C4-2B (cell line): ENCODE data around the gene MTM1.

Experiments
- CTCF ChIP-seq: fragments of 450-650 bp; conservative IDR thresholded peaks from 2 replicates; pipeline ENCODE4 v1.5.1; 2017; ENCODE audit warnings: mild to moderate bottlenecking
- ZFX ChIP-seq: fragments of 450-650 bp; IDR thresholded peaks from 2 replicates; pipeline ENCODE4 v1.6.1; 2017

GRCh38 chrX:150688911-150689451, 120.6 kb downstream of the MTM1 start:
- TF ChIP-seq CTCF (no peak), ZFX (no peak)
